Colonic mucosa (tissue), 4 donors: ENCODE results near the gene TMEM232. TPM values are rescaled to one million over a fixed set of nuclear protein-coding genes. Genes with fewer than 3 reads are reported as not detected.

Experiments used
- DNase-seq: peaks from one replicate; pipeline ENCODE4 v3.0.0-alpha.2; 2020
- H3K27ac ChIP-seq: fragments of 200-600 bp; one replicate; pipeline ENCODE4 v1.8.0; 2021
- H3K27me3 ChIP-seq: fragments of 200-600 bp; one replicate; pipeline ENCODE4 v1.8.0; 2021
- H3K36me3 ChIP-seq: fragments of 200-600 bp; one replicate; pipeline ENCODE4 v1.8.0; 2021
- H3K4me1 ChIP-seq: fragments of 200-600 bp; one replicate; pipeline ENCODE4 v1.8.0; 2021; ENCODE audit warnings: mild to moderate bottlenecking
- H3K4me3 ChIP-seq: fragments of 200-600 bp; one replicate; pipeline ENCODE4 v1.8.0; 2021
- H3K9ac ChIP-seq, 2 donors: one replicate each; pipeline ENCODE4 v1.7.0; 2013; ENCODE audit warnings: control low read depth in 2 of 2, low read depth in 2 of 2, low read length in 2 of 2
- H3K9me3 ChIP-seq: fragments of 200-600 bp; one replicate; pipeline ENCODE4 v1.8.0; 2021
- intact Hi-C: fragments of 100-400 bp; cut with DNase I; formaldehyde crosslinking; loops from one replicate; pipeline ENCODE4 v1.14.1; 2022
- total RNA-seq, 2 donors: library from RNA; stranded (reverse); fragmentation: NEBNext Ultra II Directional in 1 of 2; extraction: Animal tissue kit (Norgen Biotek cat#: 25700) in 1 of 2; gene quantifications; one replicate each; pipeline ENCODE4 v1.2.1, GENCODE V29; 2021
- TF ChIP-seq, protein P1 (sequence below): fragments of 200-600 bp; IDR thresholded peaks from one replicate; pipeline ENCODE4 v1.8.0; 2022; ENCODE audit warnings: antibody characterized with exemption, mild to moderate bottlenecking
- donor health status: healthy.
- donor health status: DM: no; HTN: no; CAD: no.
- donor health status: DM: no; HTN: no; CAD: no.

The TMEM232 gene
- total RNA-seq, 2 donors from 2014 or later, result 1.8 to 2.1 TPM

DNA sequence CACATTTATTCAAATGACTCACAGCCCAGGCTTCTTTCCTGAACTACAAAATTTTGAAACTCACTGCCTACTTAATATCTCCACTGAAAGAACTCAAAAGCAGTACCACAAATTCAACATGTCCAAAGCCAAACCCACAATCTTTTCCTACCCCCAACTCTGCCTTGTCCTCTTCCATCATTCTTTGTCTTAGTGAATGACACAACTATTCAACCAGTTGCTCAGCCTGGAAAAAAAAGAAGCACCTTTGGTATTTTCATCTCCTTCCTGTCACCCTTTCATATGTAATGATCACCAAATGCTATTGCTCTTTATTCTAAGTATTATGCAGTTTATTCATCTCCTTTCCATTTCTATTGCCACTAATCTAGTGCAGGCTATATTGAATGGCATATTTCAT, 216.3 kb downstream of the TMEM232 start:
- intact Hi-C loops, result no loop called here
- DNase-seq, result no peak
- no peak overlapping the region for H3K27ac ChIP-seq

DNA sequence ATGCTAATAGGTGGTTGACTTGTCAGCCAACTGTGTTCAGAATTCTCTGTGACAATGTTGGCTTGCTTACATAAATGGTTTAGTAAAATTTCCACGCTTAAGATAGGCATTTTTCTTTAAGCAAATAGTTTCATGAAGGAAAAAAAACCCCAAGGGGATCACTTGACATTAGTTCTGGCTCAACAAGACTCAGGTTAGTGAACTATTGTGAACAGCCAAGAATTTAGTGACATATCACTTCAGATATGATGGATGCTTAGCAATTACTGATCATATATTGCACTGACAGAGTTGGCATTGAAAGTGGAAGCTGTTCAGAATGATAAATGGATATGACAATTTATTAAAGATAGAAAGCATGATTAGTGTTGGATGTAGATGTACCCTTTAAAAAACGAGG, 218.5 kb downstream of the TMEM232 start:
- TF ChIP-seq, protein P1, sequence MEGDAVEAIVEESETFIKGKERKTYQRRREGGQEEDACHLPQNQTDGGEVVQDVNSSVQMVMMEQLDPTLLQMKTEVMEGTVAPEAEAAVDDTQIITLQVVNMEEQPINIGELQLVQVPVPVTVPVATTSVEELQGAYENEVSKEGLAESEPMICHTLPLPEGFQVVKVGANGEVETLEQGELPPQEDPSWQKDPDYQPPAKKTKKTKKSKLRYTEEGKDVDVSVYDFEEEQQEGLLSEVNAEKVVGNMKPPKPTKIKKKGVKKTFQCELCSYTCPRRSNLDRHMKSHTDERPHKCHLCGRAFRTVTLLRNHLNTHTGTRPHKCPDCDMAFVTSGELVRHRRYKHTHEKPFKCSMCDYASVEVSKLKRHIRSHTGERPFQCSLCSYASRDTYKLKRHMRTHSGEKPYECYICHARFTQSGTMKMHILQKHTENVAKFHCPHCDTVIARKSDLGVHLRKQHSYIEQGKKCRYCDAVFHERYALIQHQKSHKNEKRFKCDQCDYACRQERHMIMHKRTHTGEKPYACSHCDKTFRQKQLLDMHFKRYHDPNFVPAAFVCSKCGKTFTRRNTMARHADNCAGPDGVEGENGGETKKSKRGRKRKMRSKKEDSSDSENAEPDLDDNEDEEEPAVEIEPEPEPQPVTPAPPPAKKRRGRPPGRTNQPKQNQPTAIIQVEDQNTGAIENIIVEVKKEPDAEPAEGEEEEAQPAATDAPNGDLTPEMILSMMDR, result no peak
- Histone ChIP-seq H3K9ac (no peak overlapping the region), H3K4me3 (no peak overlapping the region), H3K36me3 (no peaks in the 10 kb centered on the region), H3K4me1 (no peaks in the 10 kb centered on the region), H3K27ac (no peak overlapping the region), H3K9me3 (no peaks in the 10 kb centered on the region), H3K27me3 (no peaks in the 10 kb centered on the region)
- intact Hi-C loops, result no loop called here
- DNase-seq, result no peak

More for the DNA sequence above, 216.3 kb downstream of the TMEM232 start:
- H3K4me1 ChIP-seq, result no peaks in the 10 kb centered on the region
- no peak overlapping the region for H3K4me3 ChIP-seq
- no peaks in the 10 kb centered on the region for H3K36me3 ChIP-seq
- no peaks in the 10 kb centered on the region for H3K9me3 ChIP-seq
- TF ChIP-seq, protein P1, result no peak
- H3K9ac ChIP-seq, result no peak overlapping the region
- no peaks in the 10 kb centered on the region for H3K27me3 ChIP-seq

DNA sequence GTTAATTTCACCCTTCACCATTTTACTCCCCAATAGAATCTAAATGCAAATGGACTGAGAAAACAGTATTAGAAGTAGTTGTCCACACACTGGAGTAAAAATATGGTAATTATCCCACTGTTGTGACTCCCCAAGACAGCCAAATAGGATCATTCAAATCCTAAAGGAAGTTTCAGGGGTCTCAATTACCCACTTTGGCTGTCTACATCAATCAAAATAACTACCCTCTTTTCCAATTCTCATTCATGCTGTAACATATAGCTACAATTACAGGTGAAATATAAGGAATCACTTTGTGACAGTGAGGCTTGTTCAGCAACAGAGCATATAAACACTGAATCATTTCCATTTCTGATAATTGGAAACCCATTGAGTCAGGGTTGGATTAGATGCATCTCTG, 220.1 kb downstream of the TMEM232 start:
- no peaks in the 10 kb centered on the region for H3K9me3 ChIP-seq
- no peaks in the 10 kb centered on the region for H3K36me3 ChIP-seq
- no peaks in the 10 kb centered on the region for H3K4me1 ChIP-seq
- intact Hi-C loops, result no loop called here
- H3K27me3 ChIP-seq, result no peaks in the 10 kb centered on the region
- no peak overlapping the region for H3K27ac ChIP-seq
- no peak overlapping the region for H3K9ac ChIP-seq
- H3K4me3 ChIP-seq, result no peak overlapping the region
- TF ChIP-seq, protein P1, result no peak
- no peak for DNase-seq

DNA sequence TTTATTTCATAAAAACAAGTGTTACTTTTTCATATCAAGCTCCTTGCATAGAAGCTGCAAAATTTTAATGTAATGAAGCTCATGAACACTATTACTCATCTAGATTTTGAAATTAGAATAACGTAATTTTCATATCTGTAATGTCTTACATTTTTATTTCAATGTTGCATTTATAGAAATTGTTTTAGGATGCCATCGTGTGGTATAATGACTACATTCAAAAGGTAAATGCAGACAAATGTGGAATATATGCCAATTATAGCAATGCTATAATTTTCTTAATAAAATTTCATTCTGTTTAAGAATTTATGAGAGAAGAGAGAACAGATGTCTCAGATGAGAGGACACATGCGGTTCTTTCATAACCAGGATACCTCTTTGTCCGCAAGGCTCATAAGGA, 230.2 kb downstream of the TMEM232 start:
- Histone ChIP-seq H3K27me3 (no peaks in the 10 kb centered on the region), H3K4me3 (no peak overlapping the region), H3K9ac (no peak overlapping the region), H3K27ac (no peak overlapping the region), H3K36me3 (no peaks in the 10 kb centered on the region), H3K9me3 (no peaks in the 10 kb centered on the region), H3K4me1 (no peaks in the 10 kb centered on the region)
- intact Hi-C loops, result no loop called here
- TF ChIP-seq, protein P1, result no peak
- no peak for DNase-seq

DNA sequence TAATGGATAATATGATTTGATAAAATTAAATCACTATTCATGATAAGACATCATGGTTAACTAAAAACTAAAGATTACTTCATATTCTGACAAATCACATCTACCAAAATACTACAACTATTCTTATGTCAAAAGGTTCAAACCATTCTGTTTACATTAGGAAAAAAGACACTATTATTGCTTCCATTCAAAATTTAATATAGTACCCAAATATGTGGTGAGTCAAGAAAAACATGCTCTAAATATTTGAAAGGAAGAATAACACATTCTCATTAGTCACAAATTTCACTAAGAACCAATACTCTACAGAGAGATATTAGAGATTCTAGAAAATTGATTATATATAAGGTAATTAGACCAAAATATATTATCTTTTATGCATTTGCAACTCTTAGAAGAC, 234.0 kb downstream of the TMEM232 start:
- TF ChIP-seq, protein P1, result no peak
- Histone ChIP-seq H3K27me3 (no peaks in the 10 kb centered on the region), H3K27ac (no peak overlapping the region), H3K9me3 (no peaks in the 10 kb centered on the region), H3K4me1 (no peaks in the 10 kb centered on the region), H3K9ac (no peak overlapping the region), H3K36me3 (no peaks in the 10 kb centered on the region), H3K4me3 (no peak overlapping the region)
- no peak for DNase-seq
- intact Hi-C loops, result no loop called here

DNA sequence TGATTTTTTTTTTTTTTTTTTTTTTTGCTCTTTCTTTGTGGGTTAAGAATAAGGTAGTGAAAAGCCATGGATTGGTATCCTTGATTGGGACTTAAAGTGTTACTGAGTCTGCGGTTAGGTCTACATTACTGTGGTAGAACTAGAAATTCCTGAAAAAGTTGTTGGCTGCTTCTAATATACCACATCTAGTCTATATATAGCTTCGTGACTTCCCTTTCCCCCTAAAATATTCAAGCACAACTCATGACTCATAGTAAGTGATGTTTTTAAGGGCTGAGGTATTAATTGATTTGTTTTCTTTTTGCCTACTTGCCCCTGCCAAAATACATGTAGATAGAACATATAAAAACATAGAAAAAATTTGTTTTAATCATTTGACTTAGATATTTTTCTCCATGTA, 247.6 kb downstream of the TMEM232 start:
- TF ChIP-seq, protein P1, result no peak
- H3K4me3 ChIP-seq, result no peak overlapping the region

More for the DNA sequence above, 247.6 kb downstream of the TMEM232 start:
- no peaks in the 10 kb centered on the region for H3K9me3 ChIP-seq
- no peaks in the 10 kb centered on the region for H3K36me3 ChIP-seq
- no peak for DNase-seq
- H3K9ac ChIP-seq, result no peak overlapping the region
- no peak overlapping the region for H3K27ac ChIP-seq
- H3K4me1 ChIP-seq, result no peaks in the 10 kb centered on the region
- intact Hi-C loops, result no loop called here
- no peaks in the 10 kb centered on the region for H3K27me3 ChIP-seq
